CD4-positive, alpha-beta T cell treated with Interleukin-1 beta for 1 hour (primary cell): ENCODE measurements around the gene NUAK1.

Experiments
- DNase-seq, 2 donors: peaks; one replicate each; pipeline ENCODE4 v3.0.0-alpha.2; 2020 to 2022

The NUAK1 gene

GRCh38 chr12:106080041-106080790, 58.5 kb downstream of the NUAK1 start:
- DNase-seq, result no peak

DNA sequence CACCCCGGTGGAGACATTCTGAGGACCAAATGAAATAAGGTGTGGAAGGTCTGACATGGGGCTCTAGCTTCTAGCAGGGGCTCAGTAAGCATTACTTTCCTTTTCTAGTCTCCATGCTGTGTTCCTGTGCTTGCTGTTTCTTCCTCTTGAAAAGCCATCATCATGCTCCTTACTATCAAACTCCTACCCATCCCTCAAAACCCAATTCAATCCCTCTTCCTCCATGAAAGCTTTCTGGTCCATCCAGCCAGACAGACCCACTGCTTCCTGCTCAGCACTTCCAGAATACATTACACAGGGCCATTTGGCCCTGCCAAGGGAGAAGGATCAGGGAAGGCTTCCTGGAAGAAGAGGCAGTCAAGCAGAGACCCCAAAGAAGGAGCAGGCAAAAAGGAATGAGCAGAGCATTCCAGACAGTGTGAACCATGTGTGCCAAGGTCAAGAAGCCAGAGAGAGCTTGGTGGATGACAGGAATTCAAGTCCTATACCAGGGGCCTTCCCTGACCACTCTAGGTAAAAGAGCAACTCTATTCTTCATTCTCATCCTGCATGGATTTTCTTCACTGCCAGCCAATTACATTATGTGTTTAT, 59.5 kb downstream of the NUAK1 start:
- no peak for DNase-seq

DNA sequence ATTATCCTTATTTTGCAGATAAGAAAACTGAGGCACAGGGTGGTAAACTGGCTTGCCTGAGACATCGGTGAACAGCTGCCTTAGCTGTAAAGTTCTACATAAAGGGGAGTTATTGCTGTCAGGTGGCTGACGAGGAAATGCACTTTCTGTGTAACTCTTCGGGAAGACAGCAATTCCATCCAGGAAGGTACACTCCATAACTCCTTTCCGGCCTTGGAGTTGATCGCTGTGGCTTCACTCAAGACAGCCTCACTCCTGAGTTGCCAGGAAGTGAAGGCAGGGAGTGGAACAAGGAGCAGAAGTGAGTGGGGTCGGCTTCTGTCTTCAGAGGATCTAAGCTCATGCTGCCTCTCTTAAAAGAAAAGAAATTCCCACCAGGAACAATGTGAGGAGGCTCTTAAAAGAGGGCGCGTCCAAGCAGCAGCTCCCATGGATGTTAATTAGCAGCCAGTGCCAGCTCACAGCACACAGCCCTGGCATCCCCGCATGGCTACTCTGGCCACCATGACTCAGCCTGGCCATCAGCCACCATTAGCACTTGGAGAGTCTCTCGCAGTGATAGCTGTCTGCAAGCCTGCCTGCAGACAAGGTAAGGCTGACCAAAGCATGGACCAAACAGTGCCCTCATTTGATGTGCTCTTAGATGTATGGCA, 60.3 kb downstream of the NUAK1 start:
- DNase-seq, result no peak

GRCh38 chr12:106074706-106075392, 63.9 kb downstream of the NUAK1 start:
- DNase-seq, result no peak

GRCh38 chr12:106074361-106074705, 64.4 kb downstream of the NUAK1 start:
- DNase-seq, result no peak

DNA sequence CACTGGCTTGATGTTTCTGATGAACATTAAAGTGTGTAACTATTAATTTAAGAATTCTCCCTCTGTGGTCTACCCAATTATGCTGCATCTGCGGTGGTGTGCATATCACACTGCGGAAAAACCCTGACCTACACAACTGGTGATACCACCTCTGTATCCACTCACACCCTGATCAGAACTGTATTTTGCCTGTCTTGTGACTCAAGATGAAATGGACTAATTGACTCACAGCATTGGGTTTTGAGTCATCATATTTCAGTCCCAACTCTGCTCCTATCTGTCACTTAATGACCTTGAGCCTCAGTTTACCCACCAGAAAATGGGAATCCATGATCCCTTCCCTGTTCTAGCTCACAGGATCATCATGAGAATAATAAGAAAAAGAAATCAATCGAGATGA, 65.6 kb downstream of the NUAK1 start:
- no peak for DNase-seq

DNA sequence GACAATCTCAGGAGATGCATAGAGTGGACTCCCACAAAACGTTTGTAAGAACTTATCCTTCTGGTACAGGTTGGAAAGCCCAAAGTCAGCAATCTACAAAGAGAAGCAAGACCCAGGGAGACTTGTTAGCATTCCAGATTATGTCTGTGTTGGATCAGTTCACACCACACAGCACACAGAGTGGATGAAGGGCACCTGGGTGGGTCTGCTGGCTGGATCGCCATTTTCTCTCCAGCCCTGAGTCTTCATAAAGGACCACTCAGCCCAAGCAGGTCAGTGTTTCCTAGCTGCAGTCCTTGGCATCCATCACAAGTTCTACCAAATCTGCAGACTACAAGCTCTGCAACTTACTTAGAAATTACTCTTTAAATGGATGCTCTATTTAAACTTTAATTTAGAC, 66.0 kb downstream of the NUAK1 start:
- DNase-seq, result no peak

DNA sequence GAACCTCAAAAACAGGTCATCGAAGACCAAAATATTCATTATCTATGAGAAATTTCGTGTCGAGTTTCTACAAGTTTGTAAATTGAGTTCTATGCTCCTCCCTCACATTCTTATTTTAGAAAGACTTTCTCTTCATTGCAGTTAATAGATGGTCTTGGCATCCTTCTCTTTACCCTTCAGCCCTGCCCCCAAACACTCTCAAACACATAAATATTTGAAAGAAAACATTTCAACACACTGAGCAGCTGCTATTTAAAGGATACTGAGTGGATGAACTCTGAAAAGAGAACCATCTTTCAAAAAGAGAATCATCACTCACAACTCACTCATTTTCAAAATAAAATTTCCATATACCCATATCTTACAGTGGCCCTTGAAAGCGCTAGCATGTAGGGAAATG, 67.1 kb downstream of the NUAK1 start:
- DNase-seq, result no peak

DNA sequence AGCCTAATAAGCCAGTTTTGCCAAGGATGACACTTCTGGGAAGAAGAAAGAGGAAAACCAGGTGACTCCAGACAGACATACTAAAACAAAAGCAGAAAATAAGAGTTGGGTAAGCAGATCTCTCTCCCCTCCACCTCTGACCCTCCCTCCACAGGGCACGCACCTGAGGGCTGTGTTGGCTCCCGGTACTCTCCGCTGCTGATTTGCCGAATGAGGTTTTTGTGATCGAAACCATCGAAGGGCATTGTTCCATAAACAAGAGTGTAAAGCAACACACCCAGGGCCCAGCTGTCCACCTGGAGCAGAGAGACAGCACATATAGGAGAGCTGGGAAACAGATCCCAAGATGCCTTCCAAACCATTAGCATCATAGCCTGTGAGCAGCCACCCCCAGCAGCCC, 68.1 kb downstream of the NUAK1 start:
- DNase-seq, result no peak

- no peak for DNase-seq
Observed at GRCh38 chr12:106070147-106070546, 68.6 kb downstream of the NUAK1 start.

GRCh38 chr12:106068296-106068695, 70.5 kb downstream of the NUAK1 start:
- no peak for DNase-seq

DNA sequence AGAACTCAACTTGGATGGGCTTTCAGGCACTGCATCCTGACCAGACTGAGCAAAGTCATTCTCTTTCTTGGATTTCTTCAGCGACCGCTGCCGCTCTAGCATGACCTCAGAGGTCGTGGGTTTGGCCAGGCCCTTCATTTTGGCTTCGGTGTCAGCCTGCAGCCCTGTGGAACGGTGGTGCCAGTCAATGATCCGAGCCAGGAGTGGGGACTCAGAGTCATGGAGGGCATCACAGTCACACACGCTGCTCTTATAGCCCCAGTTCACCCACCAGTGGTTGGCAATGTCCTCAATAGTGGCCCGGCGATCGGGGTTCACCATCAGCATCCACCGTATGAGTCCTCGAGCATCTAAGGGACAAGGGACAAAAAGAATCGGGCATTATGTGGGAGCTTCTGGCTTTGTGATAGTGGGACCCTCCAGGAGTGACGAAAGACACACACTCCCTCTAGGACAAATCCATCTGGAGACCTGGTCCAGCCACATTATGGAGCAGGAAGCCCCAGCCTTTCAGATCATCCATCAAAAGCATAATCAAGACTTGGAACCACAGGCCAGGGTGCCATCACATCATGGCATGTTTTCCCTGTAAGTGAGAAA, 71.0 kb downstream of the NUAK1 start:
- DNase-seq, result no peak

DNA sequence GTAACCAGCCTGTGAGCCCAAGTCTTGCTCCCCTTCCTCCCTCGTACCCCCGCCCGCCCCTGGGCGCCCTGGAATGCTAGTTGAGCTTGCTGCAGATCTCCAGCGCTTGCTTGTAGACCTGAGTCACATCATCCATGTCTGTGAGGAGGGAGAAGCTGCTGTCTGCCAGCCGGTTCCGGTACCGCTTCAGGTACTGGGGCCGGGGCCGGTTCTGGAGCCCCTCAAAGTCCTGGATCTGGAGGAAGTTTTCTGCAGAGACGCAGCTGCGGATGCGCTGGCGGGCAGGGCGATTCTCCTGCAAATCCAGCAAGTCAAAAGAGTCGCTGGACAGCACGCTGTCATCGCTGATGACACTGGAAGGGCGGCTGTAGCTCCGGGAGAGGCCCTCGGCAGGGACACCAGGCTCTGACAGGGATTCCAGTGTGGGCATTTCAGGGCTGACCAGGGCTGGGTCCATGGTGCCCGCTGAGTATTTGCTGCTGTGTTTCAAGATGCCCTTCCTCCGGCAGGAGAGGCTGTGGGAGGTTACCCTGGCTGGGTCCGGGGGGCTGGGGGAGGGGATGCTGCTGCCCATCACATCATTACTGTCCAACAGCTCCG, 71.9 kb downstream of the NUAK1 start:
- DNase-seq, result no peak

DNA sequence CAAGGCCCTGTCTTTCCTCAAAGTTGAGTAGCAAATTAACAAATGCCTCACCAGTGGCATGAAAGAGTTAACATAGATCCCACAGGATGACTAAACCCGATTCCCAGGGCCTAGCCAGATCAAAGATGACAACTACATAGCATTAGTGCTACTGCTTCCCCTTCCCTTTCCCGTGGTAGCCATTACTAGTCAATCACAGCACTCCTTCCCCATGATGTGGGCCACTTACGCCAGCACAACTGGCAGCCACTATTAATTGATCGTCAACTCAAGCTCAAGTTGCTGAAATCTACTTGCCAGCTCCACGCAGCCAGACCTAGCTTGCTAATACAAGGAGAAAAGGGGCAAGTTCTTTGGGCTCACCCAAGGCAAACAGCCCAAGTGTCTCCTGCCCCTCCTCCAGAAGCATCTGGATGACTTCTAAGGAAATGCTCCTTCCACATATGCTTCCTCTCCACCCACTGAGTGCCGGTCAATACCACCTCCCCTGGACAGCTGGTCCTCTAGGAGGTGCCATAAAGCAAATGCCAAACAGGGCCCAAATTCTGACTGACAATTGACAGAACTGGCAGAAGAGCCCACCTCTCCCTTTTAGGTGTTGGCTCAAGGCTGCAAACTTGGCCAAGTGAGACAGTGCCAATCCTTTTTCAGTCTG, 72.6 kb downstream of the NUAK1 start:
- DNase-seq, result no peak

DNA sequence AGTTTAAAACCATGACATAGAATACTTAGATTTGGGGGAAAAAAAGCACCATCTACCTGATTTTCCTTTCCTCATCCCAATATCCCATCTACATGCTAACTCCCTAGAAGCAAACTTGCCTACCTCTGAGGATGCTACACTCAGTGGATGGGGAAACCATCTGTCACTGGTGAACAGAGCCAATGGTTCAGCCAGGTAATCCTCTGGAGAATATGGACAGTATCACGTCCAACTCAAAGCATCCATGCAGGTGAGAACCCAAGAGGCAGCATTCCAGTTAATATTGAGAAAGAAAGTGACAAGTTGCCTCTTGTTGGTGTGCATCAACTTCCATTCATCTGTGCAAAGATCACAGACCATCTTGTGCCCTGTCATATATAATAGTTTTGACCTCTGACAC, 73.2 kb downstream of the NUAK1 start:
- DNase-seq, result no peak

DNA sequence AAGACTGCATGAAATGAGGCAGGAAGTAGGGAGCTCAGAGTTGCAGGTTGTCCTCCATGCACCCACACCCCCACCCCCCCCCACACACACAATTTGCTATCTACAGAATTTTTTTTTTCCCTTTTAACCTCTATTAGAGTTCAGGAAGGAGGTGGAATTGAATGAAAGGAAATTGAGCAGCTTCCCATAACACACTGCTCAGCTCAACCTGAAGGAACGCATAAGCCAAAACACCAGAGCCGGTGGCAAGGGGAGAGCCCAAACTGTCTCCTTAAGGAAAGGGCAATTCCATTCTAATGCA, 74.1 kb downstream of the NUAK1 start:
- DNase-seq, result no peak

DNA sequence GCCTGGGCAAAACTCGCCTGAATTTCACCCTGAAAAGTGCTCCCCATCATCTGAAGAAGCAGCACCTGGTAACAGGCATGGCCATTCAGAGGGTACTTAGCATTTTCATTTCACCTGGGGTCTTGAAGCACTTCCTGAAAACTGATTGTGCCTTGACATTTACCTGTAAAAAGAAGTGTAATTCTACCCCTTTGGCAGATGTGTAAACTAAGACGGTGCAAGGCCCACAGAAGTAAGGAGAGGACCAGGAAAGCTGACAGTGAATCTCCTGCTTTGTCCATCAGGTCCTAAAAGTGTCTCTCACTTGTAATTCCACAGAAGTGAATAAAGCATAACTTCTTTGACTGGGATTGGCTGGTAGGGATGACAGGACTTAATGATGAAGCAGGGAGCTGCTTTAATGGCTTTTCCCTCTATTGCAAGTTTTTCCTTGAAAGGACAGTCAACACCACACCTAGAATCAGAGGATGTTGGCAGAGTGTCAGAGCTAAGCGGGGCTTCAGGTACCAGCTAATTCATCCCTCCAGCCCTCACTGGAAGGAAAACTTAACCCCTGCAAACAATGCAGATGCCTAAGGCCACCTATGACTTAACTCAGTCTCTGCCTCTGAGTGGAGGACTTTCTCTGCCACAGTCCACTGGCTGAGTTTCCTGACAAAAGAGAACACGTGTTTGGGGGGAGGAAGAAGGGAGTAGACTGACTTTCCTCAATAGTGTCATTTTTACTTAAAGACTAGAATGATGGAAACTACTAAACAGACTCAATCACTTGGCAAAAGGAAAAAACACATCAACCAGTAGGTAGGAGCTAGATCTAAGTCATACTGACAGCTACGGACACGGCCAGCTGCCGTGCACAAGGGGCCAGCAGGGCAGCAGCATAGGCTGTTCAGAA, 74.7 kb downstream of the NUAK1 start:
- no peak for DNase-seq

- DNase-seq, result no peak
Observed at GRCh38 chr12:106062693-106063092, 76.1 kb downstream of the NUAK1 start.

GRCh38 chr12:106058256-106059182, 80.2 kb downstream of the NUAK1 start:
- DNase-seq, result no peak

DNA sequence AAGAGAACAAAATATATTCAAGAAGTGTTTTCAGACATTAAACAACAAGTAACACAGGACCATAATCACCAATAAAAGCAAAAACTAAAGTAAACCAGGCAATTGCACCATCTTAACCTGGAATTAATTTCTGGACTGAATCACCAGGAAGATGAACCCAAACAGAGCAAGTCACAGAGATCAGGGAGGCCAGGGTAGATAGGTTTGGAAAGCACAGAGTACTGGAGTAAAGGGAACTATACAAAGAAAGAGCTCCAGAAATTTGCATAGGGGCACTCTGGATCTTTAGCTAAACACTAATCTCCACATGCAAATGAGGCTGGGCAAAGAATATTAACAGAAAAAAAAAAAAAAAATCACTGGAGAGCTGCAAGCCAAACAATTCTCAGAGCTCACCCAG, 84.7 kb downstream of the NUAK1 start:
- no peak for DNase-seq
